NOMO-1 treated with DMSO at 0.1 percent for 48 hours (cell line): ENCODE data around the gene OR9A2.

Experiments
- DNase-seq: peaks from one replicate; lab custom pipeline; 2025; ENCODE audit not compliant: unreplicated experiment; lab: John Stamatoyannopoulos, UW

The OR9A2 gene, protein sequence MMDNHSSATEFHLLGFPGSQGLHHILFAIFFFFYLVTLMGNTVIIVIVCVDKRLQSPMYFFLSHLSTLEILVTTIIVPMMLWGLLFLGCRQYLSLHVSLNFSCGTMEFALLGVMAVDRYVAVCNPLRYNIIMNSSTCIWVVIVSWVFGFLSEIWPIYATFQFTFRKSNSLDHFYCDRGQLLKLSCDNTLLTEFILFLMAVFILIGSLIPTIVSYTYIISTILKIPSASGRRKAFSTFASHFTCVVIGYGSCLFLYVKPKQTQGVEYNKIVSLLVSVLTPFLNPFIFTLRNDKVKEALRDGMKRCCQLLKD

DNA sequence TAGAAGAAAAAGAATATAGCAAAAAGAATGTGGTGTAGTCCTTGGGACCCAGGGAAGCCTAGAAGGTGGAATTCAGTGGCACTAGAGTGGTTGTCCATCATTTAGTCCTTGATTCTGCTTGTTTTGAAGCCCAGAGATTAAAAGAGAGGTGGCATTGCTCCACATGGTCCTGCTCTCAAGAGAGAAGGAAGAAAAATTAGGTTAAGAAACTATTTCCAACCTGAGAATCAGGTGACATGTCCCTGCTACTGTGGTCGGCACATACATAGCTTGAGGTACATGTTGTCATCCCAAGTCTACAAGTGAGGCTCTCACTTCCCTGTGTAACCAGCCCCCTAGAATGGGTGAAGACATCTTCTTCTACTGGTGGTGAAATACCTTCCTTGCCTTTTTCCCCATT lies at the start of gene OR9A2:
Gene OR9A2 (minus strand): TSS at position 101 of the 400 bp plus-strand sequence. CDS start 0 bp downstream, at position 101.
- DNase-seq = no peak

DNA sequence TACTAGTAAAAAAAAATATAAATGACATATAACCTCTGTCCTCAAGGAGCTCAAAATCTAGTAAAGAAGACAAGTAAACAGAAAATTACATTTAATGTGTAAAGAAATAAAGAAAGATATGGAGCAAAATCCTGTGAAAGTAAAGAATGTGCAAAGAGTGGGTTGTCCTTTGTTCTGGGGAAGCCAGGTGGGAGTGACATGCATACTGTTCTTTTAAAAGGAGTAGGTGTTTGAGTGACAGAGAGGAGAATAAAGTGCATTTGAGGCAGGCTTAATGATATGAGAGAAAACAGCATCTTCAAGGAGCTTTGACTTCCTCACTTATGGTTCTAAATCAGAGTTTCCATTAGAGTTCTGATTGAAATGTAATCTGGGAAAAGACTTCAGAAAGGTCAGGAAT lies 47.2 kb upstream of the OR9A2 start:
- no peak for DNase-seq

DNA sequence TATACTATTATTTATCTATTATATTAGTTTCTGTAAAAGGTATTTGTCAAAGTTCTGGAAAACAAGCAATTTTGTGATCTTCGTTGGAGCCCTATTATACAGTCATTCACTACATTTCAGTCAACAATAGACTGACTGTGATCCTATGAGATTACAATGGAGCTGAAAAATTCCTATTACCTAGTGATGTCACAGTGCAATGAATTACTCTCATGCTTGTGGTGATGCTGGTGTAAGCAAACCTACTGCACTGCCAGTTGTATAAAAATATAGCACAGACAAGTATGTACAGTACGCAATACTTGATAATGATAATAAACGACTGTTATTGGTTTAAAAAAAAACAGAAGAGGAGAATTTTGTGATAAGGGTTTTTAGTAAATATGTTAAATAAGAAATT lies 46.6 kb upstream of the OR9A2 start:
- DNase-seq = no peak

DNA sequence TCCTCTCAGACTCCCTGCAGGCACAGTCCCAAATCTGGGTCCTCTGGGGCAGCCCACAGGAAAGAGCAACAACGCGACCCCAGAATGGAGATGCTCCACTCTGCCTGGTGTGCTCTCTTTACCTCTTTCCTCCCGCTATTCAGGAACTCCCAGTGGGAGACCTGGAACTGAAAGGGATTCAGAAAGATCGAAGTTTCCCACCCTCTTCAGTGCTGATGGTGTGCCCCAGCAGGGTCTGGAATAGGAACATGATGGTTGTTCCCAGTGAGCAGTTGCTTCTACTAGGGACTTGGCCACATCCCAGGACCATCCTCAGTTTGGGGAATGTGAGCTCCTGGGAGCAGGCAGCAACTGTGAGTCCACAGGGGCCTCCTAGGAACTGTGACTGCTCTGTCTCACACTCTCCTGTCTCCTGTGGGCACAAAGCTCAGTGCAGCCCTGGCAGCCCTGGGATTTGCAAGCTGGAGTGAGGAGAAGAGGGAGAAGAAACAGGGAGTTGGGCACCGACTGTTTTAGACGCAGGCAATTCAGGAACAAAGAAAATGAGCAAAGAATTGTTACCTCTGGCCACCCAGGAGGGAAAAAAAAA lies 43.1 kb upstream of the OR9A2 start:
- DNase-seq = no peak

DNA sequence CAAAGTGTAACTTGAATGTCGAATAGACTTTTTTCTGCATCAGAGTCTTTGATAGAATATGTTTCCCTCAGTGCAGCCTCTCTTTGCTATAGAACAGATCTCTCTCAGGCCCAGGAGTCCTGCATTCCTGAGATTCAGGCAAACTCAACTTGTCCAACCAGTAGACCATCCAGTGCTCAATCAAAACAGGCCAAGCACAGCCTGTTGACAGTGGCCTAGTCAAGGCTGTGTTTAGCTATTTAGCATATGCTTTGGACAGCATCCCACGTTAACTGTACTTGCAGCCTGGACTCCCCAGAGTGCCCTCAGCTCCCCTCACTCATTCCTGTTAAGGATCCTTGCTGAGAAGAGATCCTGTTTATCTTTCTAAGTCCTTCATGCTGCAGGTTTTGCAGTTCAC lies 41.5 kb upstream of the OR9A2 start:
- no peak for DNase-seq

DNA sequence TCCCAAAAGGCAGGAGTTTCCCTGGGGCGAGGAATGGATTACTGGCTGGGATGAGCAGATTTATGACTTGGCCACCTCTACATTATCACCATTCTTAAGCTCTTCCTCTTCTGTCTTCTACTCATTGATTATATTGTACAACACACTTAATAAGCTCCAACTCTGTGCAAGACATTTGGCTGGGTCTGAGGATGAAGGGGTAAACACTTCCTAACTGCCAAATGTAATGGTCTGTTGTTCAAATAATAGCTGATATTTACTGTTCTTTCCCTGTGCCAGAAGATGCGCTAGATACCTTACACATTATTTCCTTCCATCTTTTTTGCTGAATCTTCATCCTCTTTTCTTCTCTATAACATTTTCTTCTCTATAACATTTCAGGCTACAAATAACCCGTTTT lies 36.8 kb upstream of the OR9A2 start:
- DNase-seq = no peak

DNA sequence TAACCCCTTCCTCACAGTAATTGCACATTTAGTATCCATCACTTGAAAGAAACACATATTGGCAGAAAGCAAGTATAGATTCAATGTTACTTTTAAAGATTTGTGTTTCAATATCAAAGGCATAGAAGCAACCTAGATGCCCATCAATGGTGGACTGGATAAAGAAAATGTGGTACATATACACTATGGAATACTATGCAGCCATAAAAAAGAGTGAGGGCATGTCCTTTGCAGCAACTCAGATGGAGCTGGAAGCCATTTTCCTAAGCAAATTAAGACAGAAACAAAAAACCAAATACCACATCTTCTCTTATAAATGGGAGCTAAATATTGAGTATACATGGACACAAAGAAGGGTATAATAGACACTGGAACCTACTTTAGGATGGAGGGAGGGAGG lies 28.8 kb upstream of the OR9A2 start:
- no peak for DNase-seq

DNA sequence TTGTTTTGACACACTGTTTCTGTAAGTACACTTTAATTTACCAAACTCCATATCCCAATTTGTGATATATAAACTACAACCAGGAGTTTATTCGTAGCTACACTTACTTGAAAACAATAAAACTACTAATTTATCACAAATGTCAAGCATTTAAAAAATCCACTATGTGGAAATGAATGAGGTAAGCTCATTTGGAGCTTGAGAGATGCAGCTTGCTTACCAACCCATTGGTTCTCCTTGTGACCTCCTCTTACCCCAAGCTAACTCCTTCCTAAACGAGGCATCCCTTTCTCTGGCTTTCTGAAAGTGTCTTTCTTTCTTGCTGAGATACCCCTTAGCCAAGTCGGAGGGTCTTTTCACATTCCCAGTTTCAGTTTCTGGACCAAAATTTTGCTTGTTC lies 27.7 kb upstream of the OR9A2 start:
- DNase-seq = no peak

DNA sequence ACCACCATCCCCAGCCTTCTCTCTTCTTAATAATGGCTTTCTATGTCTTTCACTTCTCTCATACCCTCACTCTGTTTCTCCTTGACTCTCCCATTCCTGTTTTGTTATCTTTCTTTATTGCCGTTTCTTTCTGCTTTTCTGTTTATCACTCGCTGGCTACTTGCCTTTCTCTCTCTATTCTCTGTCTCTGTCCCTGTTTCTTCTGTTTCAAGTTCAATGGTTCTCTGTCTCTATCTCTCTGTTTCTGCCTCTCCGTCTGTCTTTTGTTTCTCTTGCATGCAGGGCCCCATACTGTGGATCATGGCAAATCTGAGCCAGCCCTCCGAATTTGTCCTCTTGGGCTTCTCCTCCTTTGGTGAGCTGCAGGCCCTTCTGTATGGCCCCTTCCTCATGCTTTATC lies 25.1 kb upstream of the OR9A2 start, which contains the start of gene OR6V1:
Gene OR6V1 (plus strand): TSS at position 301 of the 400 bp plus-strand sequence. CDS start 0 bp downstream, at position 301.
- no peak for DNase-seq

DNA sequence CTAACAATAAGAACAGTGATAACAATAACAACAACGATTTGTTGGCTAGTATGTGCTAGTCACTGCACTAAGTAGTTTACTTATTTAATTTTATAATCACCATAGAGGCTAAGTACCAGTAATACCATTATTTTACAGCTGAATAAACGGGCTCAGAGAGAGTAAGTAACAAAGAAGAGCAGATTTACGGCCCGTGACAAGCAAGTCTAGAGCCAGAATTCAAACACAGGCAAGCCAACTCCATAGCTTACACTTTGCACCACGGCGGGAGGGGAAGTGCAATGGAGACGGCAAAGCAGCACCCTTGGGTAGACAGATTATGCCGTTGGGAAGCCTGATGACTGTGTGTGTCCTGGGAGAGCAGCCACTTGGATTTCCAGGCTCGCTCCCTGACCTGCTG lies 24.0 kb upstream of the OR9A2 start:
- no peak for DNase-seq

DNA sequence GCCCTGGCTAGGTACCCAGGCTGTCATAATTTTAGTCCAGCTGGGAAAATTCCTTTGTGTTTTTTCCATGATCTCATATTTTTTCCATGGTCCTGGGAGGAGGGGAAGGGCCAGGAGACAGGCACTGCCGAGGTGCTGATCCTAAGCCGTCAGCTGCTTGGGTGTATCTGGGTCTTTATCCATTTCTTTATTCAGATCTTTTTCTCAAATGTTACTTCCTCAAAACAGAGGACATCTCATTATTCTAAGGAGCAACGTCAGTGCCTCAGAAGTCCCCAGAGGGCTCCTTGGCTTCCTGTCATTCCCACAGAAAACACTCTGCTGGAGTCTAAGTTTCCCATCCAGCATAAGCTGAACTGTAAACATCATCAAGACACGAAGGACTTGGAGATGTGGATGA lies 22.4 kb upstream of the OR9A2 start:
- DNase-seq = peak; percentile 0

DNA sequence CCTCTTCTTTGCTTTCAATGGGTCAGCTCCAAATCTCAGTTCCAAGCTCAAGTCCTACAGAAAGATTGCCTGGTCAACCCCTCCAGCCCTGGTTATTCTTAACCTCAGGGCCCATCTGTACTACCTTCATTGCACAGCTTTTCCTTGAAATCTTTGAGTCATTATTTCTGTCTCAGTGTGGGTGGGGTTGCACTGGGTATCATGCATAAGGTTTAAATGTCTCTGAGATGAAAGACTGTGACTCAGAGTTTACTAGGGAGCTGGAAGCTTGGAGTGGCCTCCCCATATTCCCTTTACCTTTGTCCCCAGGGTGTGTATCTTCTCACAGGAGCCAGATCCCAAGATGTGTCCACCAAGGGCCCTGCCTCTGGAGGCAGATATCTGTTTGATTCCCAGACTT lies 21.9 kb upstream of the OR9A2 start:
- DNase-seq = no peak

DNA sequence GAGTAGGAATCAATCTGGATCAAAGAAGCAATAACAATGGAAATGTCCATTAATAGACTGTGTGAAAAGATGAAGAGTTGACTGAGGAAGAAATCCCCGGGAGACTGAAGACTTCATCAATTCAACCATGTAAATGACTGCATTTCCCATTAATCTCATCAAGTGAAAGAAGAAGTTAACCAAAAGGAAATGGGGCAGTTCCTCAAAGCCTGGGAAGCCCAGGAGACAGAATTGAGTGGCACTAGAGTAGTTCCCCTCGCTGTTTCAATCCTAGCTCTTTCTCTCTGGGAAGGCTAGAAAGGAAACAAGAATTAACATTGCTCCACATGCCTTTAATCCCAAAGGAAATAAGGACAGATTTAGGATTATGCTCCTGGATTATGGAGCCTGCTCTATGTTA lies 20.4 kb upstream of the OR9A2 start:
- peak; percentile 33 for DNase-seq

DNA sequence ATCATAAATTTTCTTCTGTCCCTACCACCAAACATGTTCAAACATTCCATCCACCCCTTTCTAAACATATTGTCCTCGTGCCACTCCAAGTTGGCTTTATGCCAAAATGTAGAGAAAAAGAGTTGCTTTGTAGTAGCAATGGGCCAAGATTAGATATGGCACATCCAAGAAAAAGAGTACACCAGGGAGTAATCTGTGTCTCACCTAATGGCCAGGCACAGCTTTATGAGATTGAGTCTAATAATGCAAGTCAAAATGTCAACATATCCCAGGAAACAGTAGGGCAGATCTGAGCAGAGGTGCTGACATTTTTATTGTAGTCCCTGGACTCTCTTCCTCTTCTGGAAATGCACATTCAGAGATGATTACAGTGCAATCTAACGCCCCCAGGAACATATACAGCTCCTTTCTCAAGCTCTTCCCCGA lies 19.5 kb upstream of the OR9A2 start:
- DNase-seq = no peak

DNA sequence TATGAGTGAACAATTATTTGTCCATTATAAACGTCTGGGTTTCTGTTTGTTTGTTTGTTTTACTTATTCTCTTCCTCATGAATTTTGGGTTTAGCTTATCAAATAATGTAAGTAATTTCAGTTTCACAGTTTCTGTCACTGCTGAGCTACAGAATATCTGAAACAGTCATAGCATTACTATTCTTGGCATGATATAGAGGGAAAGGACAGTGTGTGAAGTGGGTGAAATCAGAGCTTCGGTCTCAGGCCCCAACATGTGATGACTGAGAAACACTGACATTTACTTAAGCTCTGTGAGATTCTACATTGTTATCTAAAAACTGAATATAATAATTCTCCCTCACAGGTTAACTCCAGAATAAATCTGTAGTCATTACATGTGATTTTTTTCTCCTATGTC lies 16.5 kb upstream of the OR9A2 start:
- DNase-seq = no peak

DNA sequence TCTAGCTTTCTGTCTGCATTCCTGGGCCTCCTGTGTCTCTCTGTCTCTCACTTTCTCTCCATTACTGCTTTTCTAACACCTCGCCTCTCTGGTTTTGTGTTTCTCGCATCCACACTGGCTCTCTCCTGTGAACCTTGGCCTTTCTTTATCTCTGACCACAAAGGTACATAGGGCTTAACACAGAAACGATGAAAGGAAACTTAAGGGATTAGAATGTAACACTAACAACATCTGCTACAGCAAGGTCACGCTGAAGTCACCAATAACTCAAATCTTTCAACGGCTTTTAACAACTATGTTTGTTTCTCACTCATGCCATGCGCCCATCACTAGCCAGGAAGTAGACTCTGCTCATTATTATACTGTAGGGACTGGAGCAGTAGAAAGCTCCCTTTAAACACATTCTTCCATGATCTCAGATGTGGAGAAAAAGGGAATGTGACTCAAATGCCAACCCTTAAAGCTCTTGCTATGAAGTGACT lies 15.9 kb upstream of the OR9A2 start:
- DNase-seq = no peak

DNA sequence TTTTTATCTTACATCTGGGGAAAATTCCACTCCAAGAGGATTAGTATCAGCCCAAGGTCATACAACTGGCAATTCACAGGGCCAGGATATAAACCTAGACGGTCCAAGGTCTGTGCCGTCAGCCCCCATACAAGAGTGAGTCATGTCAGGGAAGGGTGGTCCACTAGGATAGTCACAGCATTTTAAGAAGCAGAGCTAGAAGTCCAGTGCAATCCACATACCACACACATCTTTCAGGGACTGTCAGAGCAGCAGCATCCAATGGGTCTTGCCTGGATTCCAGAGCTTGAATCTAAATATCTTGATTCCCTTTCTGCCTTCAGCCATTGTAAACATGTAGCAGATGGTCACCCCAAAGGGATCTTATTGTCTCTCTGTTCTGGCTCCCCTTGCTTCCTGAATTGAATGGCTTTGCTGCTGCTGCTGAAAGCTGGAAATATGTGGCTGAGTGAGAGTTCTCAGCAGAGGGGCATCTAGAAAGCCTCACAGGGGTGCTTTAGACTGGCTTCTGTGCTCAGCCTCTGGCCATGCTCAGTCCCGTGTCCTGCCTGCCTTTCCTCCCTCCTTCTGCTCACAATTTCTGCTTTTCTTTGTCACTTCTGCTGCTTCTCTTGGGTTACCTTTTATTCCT lies 15.3 kb upstream of the OR9A2 start:
- DNase-seq = no peak

DNA sequence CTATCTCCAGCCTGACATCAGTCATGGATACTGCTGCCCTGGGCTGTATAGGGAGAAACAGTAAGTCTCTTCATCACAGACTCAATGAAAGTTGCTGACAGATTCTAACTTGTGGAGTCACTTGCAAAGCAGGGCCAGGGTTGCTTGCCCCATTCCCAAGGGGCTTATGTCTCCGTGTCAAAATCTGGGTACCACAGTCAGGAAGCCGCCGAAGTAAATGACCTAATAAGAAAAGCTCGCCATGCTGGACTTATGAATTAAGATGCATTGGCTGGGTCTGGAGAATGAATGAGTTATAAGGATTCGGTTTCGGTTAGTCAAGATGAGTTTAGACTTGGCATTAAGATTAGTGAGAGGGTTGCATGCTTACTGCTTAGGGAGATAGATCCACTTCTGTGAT lies 14.4 kb upstream of the OR9A2 start:
- DNase-seq = no peak

DNA sequence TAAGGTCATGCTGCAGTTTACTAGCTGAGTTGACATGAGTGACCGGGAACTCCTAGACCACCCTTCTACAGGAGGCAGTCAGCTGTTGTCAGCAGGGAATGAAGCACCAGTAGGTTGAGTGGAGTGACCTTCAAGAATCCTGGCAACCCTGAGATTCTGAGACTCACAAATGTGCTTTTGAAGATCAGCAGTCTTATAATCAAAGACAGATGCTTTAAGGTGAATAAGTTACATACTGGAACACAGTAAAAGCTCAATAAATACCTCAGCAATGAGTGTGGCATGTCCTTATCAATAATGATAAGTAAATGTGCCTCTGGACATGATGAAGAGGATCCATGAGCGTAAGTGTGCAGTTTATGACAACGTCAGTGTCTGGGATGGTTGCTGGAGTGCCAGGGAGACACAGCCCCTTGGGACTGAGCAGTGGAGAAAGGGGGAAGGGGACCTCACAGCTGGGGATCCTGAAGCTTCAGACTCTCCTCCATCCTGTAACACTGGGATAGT lies 13.3 kb upstream of the OR9A2 start:
- DNase-seq = no peak

DNA sequence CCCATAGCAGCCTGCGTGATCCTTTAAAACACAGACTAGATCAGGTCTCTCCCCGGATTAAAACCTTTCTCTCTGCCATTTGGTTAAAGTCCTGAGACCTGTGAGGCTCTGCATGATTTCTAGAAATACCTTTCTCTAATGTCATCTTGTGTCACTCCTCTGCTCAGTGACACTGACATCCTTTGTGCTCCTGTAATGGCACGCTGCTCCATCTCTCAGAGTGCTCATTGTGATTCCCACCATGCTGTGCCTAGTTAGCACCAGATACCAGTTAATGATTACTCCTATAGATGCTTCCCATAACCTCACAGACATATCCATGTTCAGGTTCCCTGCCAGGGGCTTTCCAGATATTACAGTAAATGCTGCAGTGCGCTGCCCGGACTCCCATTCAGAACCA lies 11.7 kb upstream of the OR9A2 start:
- no peak for DNase-seq

DNA sequence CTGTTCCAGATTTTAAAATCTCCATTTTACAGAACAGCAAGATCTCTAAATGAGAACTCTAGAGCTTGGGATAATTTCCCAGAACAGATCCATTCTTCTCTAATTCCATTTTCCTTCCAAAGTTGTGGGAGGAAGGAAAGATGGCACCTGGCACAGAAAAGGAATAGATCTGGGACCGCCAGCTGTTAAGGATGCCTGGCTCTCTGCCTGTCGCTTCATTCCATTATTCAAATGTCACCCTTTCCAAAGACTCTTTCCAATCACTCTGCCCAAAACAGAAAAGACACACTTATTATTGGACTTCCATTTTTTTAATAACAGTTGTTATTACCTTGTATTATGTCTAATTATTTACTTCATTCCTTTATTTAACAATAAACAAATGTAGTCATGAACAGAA lies 751 bp upstream of the OR9A2 start:
- DNase-seq = no peak

DNA sequence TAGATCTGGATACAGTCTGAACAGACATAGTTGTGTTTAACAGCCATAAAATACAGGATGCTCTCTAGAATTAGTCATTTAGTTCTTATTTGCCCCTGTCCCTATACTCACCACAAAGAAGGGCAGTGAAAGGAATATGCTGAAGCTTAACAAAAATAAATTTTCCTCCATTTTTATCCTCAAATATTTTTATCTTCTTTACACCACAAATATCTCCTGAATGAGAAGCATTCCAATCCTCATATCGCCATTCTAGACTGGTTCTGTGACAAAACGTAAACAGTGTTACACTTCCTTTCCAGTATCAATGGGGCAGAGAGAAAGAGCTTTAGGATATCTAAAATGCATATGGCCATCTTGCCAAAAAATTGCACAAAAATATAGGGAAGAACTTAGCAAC lies 1.6 kb downstream of the OR9A2 start:
- DNase-seq = no peak
